Measurements from ENCODE around the gene FMN1.

DNA sequence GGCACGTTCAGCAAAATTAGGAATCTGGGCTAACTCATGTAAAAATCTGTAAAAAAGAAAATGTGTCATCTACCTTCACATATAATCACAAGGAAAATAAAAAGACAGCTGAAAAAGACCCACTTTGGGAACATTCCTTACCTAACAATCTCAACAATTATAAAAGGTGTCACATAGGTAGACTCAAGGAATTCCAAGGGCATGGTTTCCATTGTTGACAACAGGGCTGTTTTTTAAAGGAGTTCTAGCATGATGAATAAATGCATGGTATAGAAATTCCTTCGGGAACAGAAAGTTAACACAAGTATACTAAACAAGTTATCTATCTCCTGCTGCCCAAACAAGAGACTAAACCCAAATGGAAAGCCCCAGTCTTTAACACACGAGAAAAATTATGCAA is 292.5 kb downstream of the FMN1 start:
- TF ChIP-seq POLR2AphosphoS5 (IDR thresholded peaks at IDR 0.05; ENCODE audit: borderline replicate concordance, low read depth, low read length) = no peak
- no peak for TF ChIP-seq EZH2 (IDR thresholded peaks at IDR 0.05)

Data from SK-N-MC (cell line).